Stimulated activated naive CD8-positive, alpha-beta T cell treated with anti-CD3 and anti-CD28 coated beads, Interleukin-15, Interleukin-2, amounts not matched to agents 100 ng/mL and 50 ng/mL, for 24 hours (primary cell): ENCODE measurements around the gene GNS.

Experiments
- H3K27ac Mint-ChIP-seq: one replicate; pipeline ENCODE4 v1.8.0; 2021; ENCODE audit warnings: mild to moderate bottlenecking, mixed read lengths
- H3K27me3 Mint-ChIP-seq: one replicate; pipeline ENCODE4 v1.8.0; 2021; ENCODE audit warnings: mixed read lengths
- H3K36me3 Mint-ChIP-seq: one replicate; pipeline ENCODE4 v1.8.0; 2021; ENCODE audit warnings: low read depth, mixed read lengths
- H3K4me1 Mint-ChIP-seq: one replicate; pipeline ENCODE4 v1.8.0; 2021; ENCODE audit warnings: low read depth, mixed read lengths
- H3K4me3 Mint-ChIP-seq: one replicate; pipeline ENCODE4 v1.8.0; 2021; ENCODE audit warnings: mild to moderate bottlenecking, mixed read lengths
- H3K9me3 Mint-ChIP-seq: one replicate; pipeline ENCODE4 v1.8.0; 2021; ENCODE audit warnings: mixed read lengths

The GNS gene

DNA sequence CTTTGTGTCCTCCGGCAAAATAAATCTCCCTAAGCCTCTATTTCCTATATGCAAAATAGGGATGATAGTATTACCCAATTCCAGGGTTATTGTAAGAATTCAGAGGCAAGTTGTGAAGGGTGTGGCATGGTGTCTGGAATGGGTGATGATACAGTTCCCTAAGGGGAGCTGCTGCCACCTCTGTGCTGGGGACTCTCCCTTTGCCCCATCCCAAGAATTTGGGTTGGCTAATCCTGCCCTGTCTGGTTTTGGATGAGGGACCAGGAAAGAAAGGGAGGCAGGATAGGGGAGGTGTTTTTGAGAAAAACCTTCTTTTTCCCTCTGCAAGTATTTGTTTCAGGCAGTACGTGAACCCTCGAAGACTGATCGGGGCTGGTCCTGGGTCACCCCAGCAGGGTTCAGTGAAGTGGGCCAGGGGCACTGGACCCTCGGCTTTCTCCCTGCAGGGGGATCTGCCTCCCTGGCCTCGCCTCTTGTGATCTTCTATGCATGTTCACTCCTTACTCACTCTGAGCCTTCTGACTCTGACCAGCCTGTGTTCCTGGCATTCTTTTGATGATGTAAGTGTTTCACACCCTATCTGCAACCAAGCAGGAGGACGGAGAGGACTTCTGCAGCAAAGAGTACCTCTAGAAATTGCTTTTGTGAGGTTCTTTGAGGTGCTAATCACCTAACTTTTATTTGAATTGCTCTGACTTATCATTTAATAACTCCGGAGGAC is 88.1 kb downstream of the GNS start:
- peaks cover 3% of the 10 kb centered on the region for H3K36me3 Mint-ChIP-seq
- H3K27me3 Mint-ChIP-seq: no peaks in the 10 kb centered on the region
- peak overlapping the region; percentile 95 for H3K27ac Mint-ChIP-seq
- H3K9me3 Mint-ChIP-seq: no peaks in the 10 kb centered on the region
- peak overlapping the region; percentile 82 for H3K4me3 Mint-ChIP-seq
- H3K4me1 Mint-ChIP-seq: peaks cover 96% of the 10 kb centered on the region

DNA sequence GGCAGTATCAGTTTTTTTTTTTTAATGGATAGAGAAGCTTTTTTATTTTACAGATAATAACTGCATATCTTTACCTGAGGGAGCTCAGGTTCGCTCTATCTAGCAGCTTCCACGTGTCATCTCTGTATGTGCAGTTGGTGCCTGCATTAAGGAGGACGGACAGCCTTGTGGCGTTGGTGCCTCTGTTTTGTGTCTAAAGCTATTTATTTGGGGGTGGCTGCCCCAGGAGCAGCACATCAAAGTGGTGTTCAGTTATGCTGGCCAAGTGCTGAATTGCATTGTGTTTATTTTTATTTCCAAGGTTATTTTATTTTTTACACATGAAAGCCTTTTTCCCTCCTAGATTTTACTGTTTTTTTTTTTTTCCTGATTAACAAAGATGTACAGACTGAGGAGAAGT is 89.2 kb downstream of the GNS start:
- Mint-ChIP-seq H3K4me1 (peaks cover 96% of the 10 kb centered on the region), H3K27ac (peak overlapping the region; percentile 95), H3K36me3 (peaks cover 3% of the 10 kb centered on the region), H3K4me3 (peak overlapping the region; percentile 82), H3K9me3 (no peaks in the 10 kb centered on the region), H3K27me3 (no peaks in the 10 kb centered on the region)

- Mint-ChIP-seq H3K27me3 (no peaks in the 10 kb centered on the region), H3K9me3 (no peaks in the 10 kb centered on the region), H3K4me3 (peak overlapping the region; percentile 82), H3K27ac (peak overlapping the region; percentile 95), H3K36me3 (peaks cover 3% of the 10 kb centered on the region), H3K4me1 (peaks cover 96% of the 10 kb centered on the region)
Observed at GRCh38 chr12:64669270-64669842, 89.8 kb downstream of the GNS start.

GRCh38 chr12:64667793-64668192 is 91.4 kb downstream of the GNS start:
- Mint-ChIP-seq H3K27ac (peak overlapping the region; percentile 95), H3K9me3 (no peaks in the 10 kb centered on the region), H3K36me3 (peaks cover 6% of the 10 kb centered on the region), H3K27me3 (no peaks in the 10 kb centered on the region), H3K4me3 (no peak overlapping the region), H3K4me1 (peaks cover 94% of the 10 kb centered on the region)

DNA sequence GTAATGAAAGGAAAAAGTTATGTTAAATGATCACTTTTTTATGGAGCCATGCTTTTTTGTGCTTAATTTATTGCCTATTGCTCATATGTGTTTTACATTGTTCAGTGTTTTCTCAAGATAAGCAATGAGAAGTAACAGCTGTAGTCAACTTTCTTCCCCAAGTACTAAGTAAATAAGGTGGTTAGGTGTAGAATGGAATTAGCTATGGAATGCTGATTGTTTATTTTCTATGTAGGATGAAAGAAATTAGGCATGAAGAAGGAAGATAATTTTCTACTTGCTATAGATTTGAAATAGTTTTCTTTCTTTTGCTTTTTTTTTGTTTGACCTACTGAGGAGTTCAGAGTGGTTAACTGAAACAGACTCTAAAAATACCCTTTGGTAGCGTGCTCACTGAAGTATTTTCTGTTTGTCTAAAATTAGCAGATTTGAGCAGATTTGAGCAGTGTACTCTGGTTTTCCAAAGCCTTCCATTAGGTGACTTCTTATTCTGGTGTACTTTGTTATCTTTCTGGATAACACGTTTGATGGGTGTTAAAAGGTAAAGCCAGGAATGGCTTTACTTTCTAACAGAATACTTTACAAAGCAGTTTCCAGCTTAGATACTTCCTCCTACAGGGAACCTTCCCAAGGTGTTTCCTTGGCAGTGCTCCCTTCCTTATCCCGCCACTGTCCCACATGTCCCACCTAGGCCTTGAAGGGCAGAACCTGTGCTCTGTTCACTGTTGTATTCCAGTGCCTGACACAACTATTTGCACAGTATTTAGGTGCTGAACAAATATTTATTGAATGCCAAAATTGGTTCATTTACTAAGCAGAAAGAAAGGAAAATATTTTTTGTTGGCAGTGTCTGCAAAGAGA is 92.9 kb downstream of the GNS start:
- Mint-ChIP-seq H3K27ac (peak overlapping the region; percentile 95), H3K27me3 (no peaks in the 10 kb centered on the region), H3K4me3 (peak overlapping the region; percentile 74), H3K36me3 (peaks cover 4% of the 10 kb centered on the region), H3K4me1 (peaks cover 93% of the 10 kb centered on the region), H3K9me3 (no peaks in the 10 kb centered on the region)

DNA sequence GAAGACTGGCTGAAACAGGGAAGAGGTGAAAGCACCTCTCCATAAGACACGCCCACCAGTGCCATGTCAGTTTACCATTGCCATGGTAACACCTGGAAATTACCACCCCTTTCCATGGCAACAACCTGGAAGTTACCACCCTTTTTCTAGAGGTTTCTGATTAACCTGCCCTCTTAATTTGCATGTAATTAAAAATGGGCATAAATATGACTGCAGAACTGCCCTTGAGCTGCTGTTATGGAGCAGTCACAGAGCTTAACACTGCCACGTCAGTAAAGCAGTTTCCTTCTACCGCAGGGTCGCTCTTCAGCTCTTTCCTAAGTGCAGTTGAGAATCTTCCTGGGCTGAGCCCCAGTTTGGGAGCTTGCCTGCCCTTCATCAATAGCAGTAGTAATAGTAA is 93.7 kb downstream of the GNS start:
- peaks cover 92% of the 10 kb centered on the region for H3K4me1 Mint-ChIP-seq
- peak overlapping the region; percentile 95 for H3K27ac Mint-ChIP-seq
- no peaks in the 10 kb centered on the region for H3K27me3 Mint-ChIP-seq
- H3K36me3 Mint-ChIP-seq: peaks cover 9% of the 10 kb centered on the region
- no peaks in the 10 kb centered on the region for H3K9me3 Mint-ChIP-seq
- peak overlapping the region; percentile 74 for H3K4me3 Mint-ChIP-seq
